HG03558 (cell line): ENCODE data around the gene ANO4.
"Not testable (repeated sequence)": the region's sequence is repeated elsewhere in the genome, so short reads cannot be mapped to it uniquely, and the experiment has no call there.

Source experiments
- ATAC-seq: cut with Tn5 transposase; IDR thresholded peaks from one replicate; pipeline ENCODE4 v1.9.1; 2021; ENCODE audit warnings: moderate number of reproducible peaks; ENCODE audit not compliant: unreplicated experiment; ENCODE audit errors: extremely low read depth

Gene ANO4

GRCh38 chr12:100982511-100983183 is 188.1 kb downstream of the ANO4 start:
- no peak for ATAC-seq

- no peak for ATAC-seq
Measured at GRCh38 chr12:100984796-100985195, 190.2 kb downstream of the ANO4 start.

- ATAC-seq = no peak
Measured at GRCh38 chr12:100986595-100987547, 192.3 kb downstream of the ANO4 start.

GRCh38 chr12:100987552-100988521 is 193.3 kb downstream of the ANO4 start:
- peak; percentile 93 for ATAC-seq

GRCh38 chr12:100989509-100989908 is 194.9 kb downstream of the ANO4 start:
- not testable (repeated sequence) for ATAC-seq

- no peak for ATAC-seq
Measured at GRCh38 chr12:100991102-100991501, 196.5 kb downstream of the ANO4 start.

- no peak for ATAC-seq
Measured at GRCh38 chr12:100992194-100992593, 197.6 kb downstream of the ANO4 start.

- ATAC-seq = no peak
Measured at GRCh38 chr12:100993916-100994450, 199.4 kb downstream of the ANO4 start.

- ATAC-seq = no peak
Measured at GRCh38 chr12:100995201-100995600, 200.6 kb downstream of the ANO4 start.

- peak; percentile 62 for ATAC-seq
Measured at GRCh38 chr12:100995771-100996170, 201.2 kb downstream of the ANO4 start.

- peak; percentile 62 for ATAC-seq
Measured at GRCh38 chr12:101001669-101002068, 207.1 kb downstream of the ANO4 start.

- ATAC-seq = no peak
Measured at GRCh38 chr12:101002696-101003419, 208.3 kb downstream of the ANO4 start.

GRCh38 chr12:101004898-101005297 is 210.3 kb downstream of the ANO4 start:
- ATAC-seq = no peak

- ATAC-seq = no peak
Measured at GRCh38 chr12:101009274-101009673, 214.7 kb downstream of the ANO4 start.

- no peak for ATAC-seq
Measured at GRCh38 chr12:101010896-101011295, 216.3 kb downstream of the ANO4 start.

- ATAC-seq = no peak
Measured at GRCh38 chr12:101013993-101014392, 219.4 kb downstream of the ANO4 start.

- ATAC-seq = no peak
Measured at GRCh38 chr12:101015044-101015443, 220.5 kb downstream of the ANO4 start.

- ATAC-seq = no peak
Measured at GRCh38 chr12:101018540-101018939, 224.0 kb downstream of the ANO4 start.

- ATAC-seq = no peak
Measured at GRCh38 chr12:101019201-101019600, 224.6 kb downstream of the ANO4 start.
